Stimulated activated CD4-positive, alpha-beta T cell treated with anti-CD3 and anti-CD28 coated beads, Interleukin-12 subunit alpha, Interleukin-12 subunit beta, amount 100 ng/mL, for 4 hours (primary cell): Measurements from ENCODE around the gene HPCAL1.
"Not testable (repeated sequence)": the region's sequence is repeated elsewhere in the genome, so short reads cannot be mapped to it uniquely, and the experiment has no call there.

Experiments used
- DNase-seq: peaks from one replicate; pipeline ENCODE4 v3.0.0-alpha.2; 2020

HPCAL1 gene

DNA sequence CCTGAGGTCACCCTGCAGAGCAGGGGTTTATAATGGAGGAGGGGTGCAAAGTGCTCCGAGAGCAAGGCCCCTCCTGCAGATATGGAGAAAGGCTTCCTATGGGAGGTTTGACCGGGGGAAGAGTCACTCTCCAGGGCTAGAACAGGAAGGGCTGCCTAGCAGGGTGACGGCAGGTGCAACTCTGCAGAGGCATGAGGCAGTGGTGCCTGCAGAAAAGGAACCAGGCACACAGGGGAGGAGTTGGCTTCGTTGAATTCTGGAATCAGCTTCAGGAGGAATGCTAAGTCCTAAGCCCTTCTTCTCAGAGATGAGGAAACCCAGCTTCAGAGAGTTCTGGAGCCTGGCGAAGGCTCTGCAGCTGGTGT is 17.5 kb upstream of the HPCAL1 start:
- no peak for DNase-seq

- no peak for DNase-seq
Measured at GRCh38 chr2:10285556-10286198, 17.0 kb upstream of the HPCAL1 start.

DNA sequence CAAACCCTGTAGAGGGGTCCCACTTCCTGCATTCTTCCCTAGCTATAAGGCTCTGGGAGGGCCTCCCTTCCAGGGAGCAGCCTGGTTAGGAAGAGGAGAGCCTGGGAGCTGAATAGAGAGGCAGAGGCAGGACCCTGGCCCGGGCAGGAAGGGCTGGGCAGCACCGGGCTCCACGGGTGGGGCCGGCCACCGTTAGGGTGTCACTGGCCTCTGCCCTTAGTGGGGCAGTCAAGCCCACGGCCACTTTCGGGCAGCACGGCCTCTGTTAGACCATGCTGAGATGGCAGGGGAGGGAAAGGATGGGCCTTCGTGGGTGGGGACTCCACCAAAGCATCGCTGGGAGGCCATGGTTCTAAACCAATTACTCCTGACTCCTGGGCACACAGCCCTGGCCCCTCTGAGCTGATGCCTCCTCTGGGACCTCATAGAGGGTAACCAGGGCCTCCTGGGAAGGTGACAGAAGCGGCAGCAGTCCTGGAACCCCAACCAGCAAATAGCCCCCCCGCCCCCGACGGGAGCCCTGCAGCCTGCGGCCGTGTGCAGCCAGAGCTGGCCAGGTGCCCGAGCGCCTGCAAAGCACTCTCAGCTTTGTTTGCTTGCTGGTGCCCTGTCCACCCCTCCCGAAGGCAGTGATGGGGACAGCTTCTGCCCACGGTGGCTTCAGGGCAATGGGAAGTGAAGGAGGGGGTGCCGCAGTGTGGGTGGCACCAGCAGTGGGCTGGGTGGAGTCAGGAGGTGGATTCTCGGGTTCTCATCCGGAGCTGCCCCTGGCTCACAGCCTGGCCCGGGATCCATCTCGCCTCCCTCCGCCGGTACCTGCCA is 16.3 kb upstream of the HPCAL1 start:
- no peak for DNase-seq

DNA sequence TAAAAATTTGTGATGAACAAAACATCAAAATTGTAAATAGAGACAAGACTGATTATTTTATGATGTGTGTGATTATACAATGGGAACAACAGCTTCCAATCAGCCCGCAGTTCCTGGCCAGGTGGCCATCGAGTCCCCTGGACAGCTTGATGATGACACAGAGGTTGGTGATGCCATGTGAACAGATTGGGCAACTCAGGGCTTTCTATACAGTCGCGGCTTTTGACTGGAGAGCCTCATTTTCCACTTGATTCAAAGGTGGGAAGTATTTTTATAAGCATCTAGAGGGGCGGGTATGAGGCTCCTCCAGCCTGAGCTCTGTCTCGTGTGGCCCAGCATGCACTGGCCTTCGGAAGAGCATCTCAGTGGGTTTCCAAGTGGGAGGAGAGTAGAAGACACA is 14.9 kb upstream of the HPCAL1 start:
- DNase-seq: no peak

DNA sequence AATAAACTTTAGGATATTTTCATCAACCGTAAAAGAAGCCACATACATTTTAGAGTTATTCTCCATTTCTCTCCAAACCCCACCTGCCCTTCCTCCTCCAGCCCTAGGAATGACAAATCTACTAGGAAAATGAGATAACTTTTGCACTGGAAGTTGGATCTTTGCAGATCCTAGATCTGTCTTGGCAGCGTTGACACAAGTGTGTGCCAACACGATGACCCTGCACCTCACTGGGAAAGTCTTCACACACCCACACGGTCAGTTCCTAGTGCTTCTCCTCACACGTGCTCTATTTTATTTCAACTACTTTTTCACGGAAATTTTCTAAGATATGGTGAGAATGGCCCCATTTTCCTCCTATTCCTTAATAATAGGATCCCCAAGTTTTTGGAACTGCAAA is 14.1 kb upstream of the HPCAL1 start:
- DNase-seq: no peak

GRCh38 chr2:10289352-10289751 is 13.4 kb upstream of the HPCAL1 start:
- no peak for DNase-seq

- no peak for DNase-seq
Measured at GRCh38 chr2:10289891-10290290, 12.8 kb upstream of the HPCAL1 start.

GRCh38 chr2:10291376-10291775 is 11.3 kb upstream of the HPCAL1 start:
- DNase-seq: not testable (repeated sequence)

GRCh38 chr2:10292033-10292432 is 10.7 kb upstream of the HPCAL1 start:
- DNase-seq: no peak

GRCh38 chr2:10293603-10294002 is 9.1 kb upstream of the HPCAL1 start:
- no peak for DNase-seq

DNA sequence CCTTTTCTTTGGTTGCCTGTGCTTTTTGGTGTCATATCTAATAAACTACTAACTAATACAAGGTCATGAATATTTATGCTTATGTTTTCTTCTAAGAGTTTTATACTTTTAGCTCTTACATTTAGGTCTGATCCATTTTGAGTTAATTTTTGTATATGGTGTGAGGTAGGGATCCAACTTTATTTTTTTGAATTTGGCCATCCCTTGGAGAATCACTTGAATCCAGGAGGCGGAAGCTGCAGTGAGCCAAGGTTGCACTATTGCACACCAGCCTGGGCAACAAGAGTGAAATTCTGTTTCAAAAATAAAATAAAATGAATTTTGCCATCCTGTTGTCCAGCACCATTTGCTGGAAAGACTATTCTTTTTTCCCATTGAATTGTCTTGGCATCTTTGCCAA is 8.6 kb upstream of the HPCAL1 start:
- no peak for DNase-seq

DNA sequence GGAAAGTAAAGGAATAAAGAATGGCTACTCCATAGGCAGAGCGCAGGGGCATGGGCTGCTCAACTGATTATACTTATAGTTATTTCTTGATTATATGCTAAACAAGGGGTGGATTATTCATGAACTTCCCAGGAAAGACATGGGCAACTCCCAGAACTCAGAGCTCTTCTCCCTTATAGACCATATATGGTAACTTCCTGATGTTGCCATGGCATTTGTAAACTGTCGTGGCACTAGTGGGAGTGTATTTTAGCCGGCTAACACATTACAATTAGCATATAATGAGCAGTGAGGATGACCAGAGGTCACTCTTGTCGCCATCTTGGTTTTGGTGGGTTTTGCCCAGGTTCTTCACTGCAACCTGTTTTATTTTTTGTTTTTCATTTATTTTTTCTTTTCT is 7.1 kb upstream of the HPCAL1 start:
- not testable (repeated sequence) for DNase-seq

GRCh38 chr2:10296142-10296541 is 6.6 kb upstream of the HPCAL1 start:
- DNase-seq: no peak

DNA sequence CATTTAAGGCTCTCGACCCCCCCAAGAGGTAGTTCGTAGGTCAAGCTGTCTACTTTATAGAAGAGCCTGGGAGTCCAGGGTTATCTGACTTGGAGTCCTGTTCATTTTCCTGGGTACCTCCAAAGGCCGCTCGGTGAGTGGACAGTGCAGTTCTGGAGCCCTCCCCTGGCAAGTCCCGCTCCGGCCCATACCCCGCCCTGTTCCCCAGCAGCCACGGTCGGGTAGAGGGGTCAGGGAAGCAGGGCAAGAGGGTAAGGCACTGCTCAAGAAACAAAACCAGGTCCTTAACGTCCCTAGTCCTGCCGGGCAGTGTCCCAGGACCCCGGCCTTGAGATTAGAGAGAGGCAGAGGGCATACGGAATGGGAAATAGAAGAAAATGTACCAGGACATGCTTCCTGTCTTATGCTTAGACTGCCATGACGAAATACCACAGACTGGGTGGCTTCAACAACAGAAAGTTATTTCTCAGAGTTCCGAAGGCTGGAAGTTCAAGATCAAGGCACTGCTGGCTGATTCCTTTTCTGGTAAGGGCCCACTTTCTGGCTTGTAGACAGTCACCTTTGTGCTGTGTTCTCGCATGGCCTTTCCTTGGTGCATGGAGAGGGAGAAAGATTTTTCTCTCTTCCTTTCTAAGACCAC is 5.4 kb upstream of the HPCAL1 start:
- DNase-seq: no peak

- DNase-seq: peak; percentile 51
Measured at GRCh38 chr2:10297959-10298531, 4.7 kb upstream of the HPCAL1 start.

GRCh38 chr2:10298777-10299176 is 3.9 kb upstream of the HPCAL1 start:
- not testable (repeated sequence) for DNase-seq

DNA sequence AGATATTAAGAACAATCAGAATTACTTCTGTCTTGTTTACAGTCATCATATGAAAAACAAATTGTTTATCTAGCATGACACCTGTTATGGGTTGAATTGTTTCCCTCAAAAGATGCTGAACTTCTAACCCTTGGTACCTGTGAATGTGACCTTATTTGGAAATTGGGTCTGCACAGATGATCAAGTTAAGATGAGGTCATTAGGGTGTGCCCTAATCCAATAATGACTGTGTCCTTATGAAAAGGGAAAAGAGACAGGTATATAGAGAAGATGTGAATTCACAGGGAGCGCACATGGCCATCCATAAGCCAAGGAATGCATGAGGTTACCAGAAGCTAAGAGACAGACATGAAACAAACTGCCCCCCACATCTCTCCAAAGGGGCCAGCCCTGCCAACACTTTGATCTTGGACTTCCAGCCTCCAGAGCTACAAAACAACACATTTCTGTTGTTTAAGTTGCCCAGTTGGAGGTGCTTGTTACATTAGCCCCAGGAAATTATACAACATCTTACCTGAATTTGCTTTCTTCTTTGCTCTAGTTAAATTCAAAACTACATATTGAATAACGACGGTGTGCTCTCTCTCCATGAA is 2.3 kb upstream of the HPCAL1 start:
- DNase-seq: no peak

- DNase-seq: no peak
Measured at GRCh38 chr2:10300997-10301940, 1.4 kb upstream of the HPCAL1 start.

DNA sequence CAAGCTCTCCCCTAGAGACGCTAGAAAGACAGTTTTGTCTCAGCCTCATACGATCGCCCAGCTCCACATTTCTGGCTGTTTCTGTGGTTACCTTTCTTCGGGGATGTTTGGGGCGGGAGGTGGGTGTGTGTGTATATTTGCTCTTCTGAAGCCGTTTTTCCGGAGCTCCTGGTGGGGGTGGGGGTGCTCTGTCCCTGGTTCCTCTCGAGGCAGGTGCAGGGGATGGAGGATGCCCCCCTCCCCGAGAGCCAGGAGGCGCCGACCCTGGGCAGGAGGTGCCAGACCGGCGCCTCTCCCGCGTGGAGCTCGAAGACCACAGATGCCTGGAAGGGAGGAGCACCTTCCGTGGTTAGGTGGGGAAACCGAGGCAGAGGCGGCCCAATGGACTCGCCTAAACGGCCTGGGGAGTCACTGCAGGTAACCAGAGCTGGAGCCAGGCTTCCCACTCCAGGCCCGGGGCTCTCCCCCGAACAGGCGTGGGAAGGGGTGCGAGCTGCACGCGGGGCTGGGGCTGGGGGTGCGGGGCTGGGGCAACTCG is 694 bp upstream of the HPCAL1 start:
- no peak for DNase-seq

- DNase-seq: peak; percentile 29
Measured at GRCh38 chr2:10303181-10303693, 533 bp downstream of the HPCAL1 start.

DNA sequence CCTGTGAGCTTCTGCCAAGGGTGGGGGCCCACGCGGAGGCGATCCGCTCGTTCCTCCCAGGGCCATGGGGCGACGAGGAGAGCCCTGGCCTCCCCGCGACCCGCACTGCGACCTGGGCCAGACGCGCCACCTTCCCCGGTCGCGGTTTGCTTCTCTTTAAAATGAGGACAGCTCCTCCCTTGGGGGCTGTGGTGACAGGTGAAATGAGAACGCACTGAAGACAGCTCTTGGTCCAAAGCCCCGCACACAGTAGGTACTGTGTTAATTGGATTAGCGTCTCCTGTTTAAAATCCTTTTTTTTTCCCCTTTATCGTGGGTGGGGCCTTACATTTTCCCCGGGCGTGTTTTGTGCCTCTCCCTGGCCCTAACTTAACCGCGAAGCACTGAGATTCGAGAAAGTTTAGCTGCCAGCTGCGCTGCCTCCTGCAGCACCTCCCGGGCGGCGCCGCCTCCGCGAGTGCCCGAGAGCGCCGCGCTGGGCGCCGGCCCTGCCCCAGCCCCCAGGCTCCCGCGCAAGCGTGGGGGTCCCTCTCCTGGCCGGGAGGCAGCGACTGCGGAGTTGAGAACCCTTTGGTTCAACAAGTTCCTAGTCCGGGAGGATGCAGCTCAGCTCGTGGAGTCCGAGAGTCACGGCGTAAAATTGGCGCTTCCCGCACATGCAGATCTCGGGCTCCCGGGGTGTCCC is 1.1 kb downstream of the HPCAL1 start:
- peak; percentile 44 for DNase-seq
